ENCODE results near the gene ACVR2A. TPM values are rescaled to one million over a fixed set of nuclear protein-coding genes. Genes with fewer than 3 reads are reported as not detected.

Gene ACVR2A
- total RNA-seq, 1 experiment from 2014 or later, result 13.4 TPM

- Histone ChIP-seq H3K27me3 (ENCODE audit: insufficient read depth, low read length) (no peaks in the 10 kb centered on the region), H3K56ac (ENCODE audit: insufficient read length, low read depth, low read length) (no peak overlapping the region), H2AFZ (ENCODE audit: low read length) (no peak overlapping the region), H3K9ac (ENCODE audit: extremely low read depth, insufficient read length, low read length) (no peak overlapping the region), H3K14ac (ENCODE audit: insufficient read depth, low read length) (no peak overlapping the region), H3K4ac (ENCODE audit: low read depth, low read length) (no peak overlapping the region), H4K91ac (ENCODE audit: insufficient read length, low read depth, low read length) (no peak overlapping the region), H3T11ph (ENCODE audit: low read length) (no peak overlapping the region), H2BK20ac (ENCODE audit: low read depth, low read length, poor library complexity, severe bottlenecking) (no peak overlapping the region), H3K79me2 (ENCODE audit: insufficient read depth, low read length) (no peaks in the 10 kb centered on the region), H3K4me2 (ENCODE audit: insufficient read depth, insufficient read length, low read length) (no peak overlapping the region), H3K23me2 (ENCODE audit: insufficient read length, low read depth, low read length, poor library complexity, severe bottlenecking) (no peaks in the 10 kb centered on the region), H2BK12ac (ENCODE audit: insufficient read length, low read depth, low read length) (no peak overlapping the region), H3K79me1 (ENCODE audit: insufficient read depth, low read depth, low read length, poor library complexity, severe bottlenecking) (no peaks in the 10 kb centered on the region), H2BK5ac (ENCODE audit: insufficient read length, low read length) (no peak overlapping the region), H3K9me3 (ENCODE audit: control insufficient read depth, low read depth, low read length) (no peaks in the 10 kb centered on the region), H2BK120ac (ENCODE audit: low read depth, low read length, poor library complexity, severe bottlenecking) (no peak overlapping the region), H2AK5ac (ENCODE audit: insufficient read length, low read length) (no peak overlapping the region), H2BK15ac (ENCODE audit: low read depth, low read length) (no peak overlapping the region), H3K4me1 (ENCODE audit: insufficient read depth, low read length) (no peaks in the 10 kb centered on the region), H4K8ac (replicated peaks; ENCODE audit: insufficient read length, low read depth, low read length) (no peak overlapping the region), H4K5ac (ENCODE audit: insufficient read length, low read depth, low read length) (no peak overlapping the region), H3K27ac (ENCODE audit: insufficient read length, low read depth, low read length) (no peak overlapping the region), H3K18ac (ENCODE audit: insufficient read length, low read depth, low read length) (no peak overlapping the region), H4K20me1 (ENCODE audit: control insufficient read depth, insufficient read depth, insufficient read length) (no peaks in the 10 kb centered on the region), H3K23ac (ENCODE audit: insufficient read length, low read depth, low read length) (no peak overlapping the region)
- H3K4me3 Mint-ChIP-seq, result no peak overlapping the region
- H3K4me1 Mint-ChIP-seq, result peaks cover 2 to 5% of the 10 kb centered on the region in 2 experiments; a peak in 3 of 4 replicates
- H3K27me3 Mint-ChIP-seq (ENCODE audit: low read depth), result no peaks in the 10 kb centered on the region
- TF ChIP-seq CTCF (conservative IDR thresholded peaks at IDR 0.05), result no peak
- no peak overlapping the region for H3K27ac Mint-ChIP-seq
- no peaks in the 10 kb centered on the region for H3K9me3 Mint-ChIP-seq
- DNase-seq, result no peak
- H3K36me3 Mint-ChIP-seq (ENCODE audit: insufficient read depth in 1 of 3, low read depth in 3 of 3), result no peaks in the 10 kb centered on the region
These were observed 33.7 kb upstream of the ACVR2A start for GRCh38 chr2:147810883-147811765.

All from H9 (cell line).